GM23338 (cell line): ENCODE results near the gene TMEM176B. TPM values are rescaled to one million over a fixed set of nuclear protein-coding genes. Genes with fewer than 3 reads are reported as not detected.
A peak's percentile ranks its signal among the peaks of the same experiment; 100 is the strongest.

ENCODE experiments used
- ATAC-seq: fragments of 200-7000 bp; cut with Tn5 transposase; 3 replicates; pipeline ENCODE4 v1.9.1; 2020
- DNase-seq: peaks from one replicate; pipeline ENCODE4 v3.0.0-alpha.2; 2015; ENCODE audit warnings: low spot score
- H2AFZ ChIP-seq: fragments of 200-600 bp; sonication (generic); 2 replicates; pipeline ENCODE4 v1.8.0; 2016; ENCODE audit warnings: antibody characterized with exemption, mild to moderate bottlenecking, moderate library complexity
- H3F3A ChIP-seq: fragments of 200-600 bp; sonication (generic); replicated peaks from 2 replicates; pipeline ENCODE4 v1.8.0; 2017; ENCODE audit warnings: antibody characterized with exemption, mixed run types, low read depth
- H3K27ac ChIP-seq: fragments of 200-600 bp; sonication (generic); 2 replicates; pipeline ENCODE4 v1.6.1; 2016; ENCODE audit warnings: low read depth
- H3K27me3 ChIP-seq: fragments of 200-600 bp; sonication (generic); 2 replicates; pipeline ENCODE4 v1.8.0; 2016; ENCODE audit warnings: mild to moderate bottlenecking, mixed run types, moderate library complexity; ENCODE audit not compliant: insufficient read depth
- H3K36me3 ChIP-seq: fragments of 200-600 bp; sonication (generic); 2 replicates; pipeline ENCODE4 v1.8.0; 2016; ENCODE audit warnings: mild to moderate bottlenecking; ENCODE audit not compliant: insufficient read depth
- H3K4me1 ChIP-seq: fragments of 200-600 bp; sonication (generic); 2 replicates; pipeline ENCODE4 v1.8.0; 2016; ENCODE audit warnings: mild to moderate bottlenecking, moderate library complexity; ENCODE audit not compliant: insufficient read depth
- H3K4me2 ChIP-seq: fragments of 200-600 bp; sonication (generic); 2 replicates; pipeline ENCODE4 v1.7.1; 2017; ENCODE audit warnings: mixed run types
- H3K4me3 ChIP-seq: fragments of 200-600 bp; sonication (generic); 2 replicates; pipeline ENCODE4 v1.6.1; 2016; ENCODE audit warnings: mixed run types
- H3K79me2 ChIP-seq: fragments of 200-600 bp; sonication (generic); replicated peaks from 2 replicates; pipeline ENCODE4 v1.8.0; 2017; ENCODE audit warnings: mild to moderate bottlenecking; ENCODE audit not compliant: insufficient read depth
- H3K9me2 ChIP-seq: fragments of 200-600 bp; sonication (generic); 2 replicates; pipeline ENCODE4 v1.8.0; 2017; ENCODE audit not compliant: insufficient read depth
- H4K20me1 ChIP-seq: fragments of 200-600 bp; sonication (generic); replicated peaks from 2 replicates; pipeline ENCODE4 v1.8.0; 2017; ENCODE audit warnings: mild to moderate bottlenecking; ENCODE audit not compliant: insufficient read depth
- H3K27ac Mint-ChIP-seq: 2 replicates; pipeline ENCODE4 v1.8.0; 2020; ENCODE audit warnings: inconsistent platforms, mild to moderate bottlenecking, moderate library complexity, mixed read lengths
- H3K27me3 Mint-ChIP-seq: 3 replicates; pipeline ENCODE4 v1.8.0; 2022; ENCODE audit warnings: low read depth, mild to moderate bottlenecking, moderate library complexity, mixed read lengths, inconsistent platforms; ENCODE audit not compliant: insufficient read depth, poor library complexity
- H3K36me3 Mint-ChIP-seq: 3 replicates; pipeline ENCODE4 v1.8.0; 2021; ENCODE audit warnings: low read depth, mild to moderate bottlenecking, inconsistent platforms, moderate library complexity, mixed read lengths
- H3K4me1 Mint-ChIP-seq: 3 replicates; pipeline ENCODE4 v1.8.0; 2020; ENCODE audit warnings: mild to moderate bottlenecking, inconsistent platforms, mixed read lengths
- H3K4me3 Mint-ChIP-seq: 3 replicates; pipeline ENCODE4 v1.8.0; 2021; ENCODE audit warnings: moderate library complexity, mild to moderate bottlenecking, inconsistent platforms, mixed read lengths
- H3K9me3 Mint-ChIP-seq: 3 replicates; pipeline ENCODE4 v1.8.0; 2020; ENCODE audit warnings: moderate library complexity, mild to moderate bottlenecking, inconsistent platforms, mixed read lengths
- ETS1 ChIP-seq: IDR thresholded peaks from 2 replicates; pipeline ENCODE4 v1.6.1; 2016; ENCODE audit warnings: antibody characterized with exemption
- EZH2 ChIP-seq: fragments of 200-600 bp; sonication (generic); IDR thresholded peaks from one replicate; pipeline ENCODE4 v1.8.0; 2017; ENCODE audit warnings: antibody characterized with exemption, mild to moderate bottlenecking, low read depth; ENCODE audit not compliant: unreplicated experiment
- EZH2phosphoT487 ChIP-seq: fragments of 200-600 bp; sonication (generic); IDR thresholded peaks from one replicate; pipeline ENCODE4 v1.8.1; 2018; ENCODE audit warnings: antibody characterized with exemption; ENCODE audit not compliant: unreplicated experiment
- JUNB ChIP-seq: IDR thresholded peaks from one replicate; pipeline ENCODE4 v1.6.1; 2016; ENCODE audit warnings: antibody characterized with exemption; ENCODE audit not compliant: unreplicated experiment
- NANOG ChIP-seq: IDR thresholded peaks from 2 replicates; pipeline ENCODE4 v1.6.1; 2016; ENCODE audit warnings: antibody characterized with exemption, borderline replicate concordance
- POLR2AphosphoS5 ChIP-seq: IDR thresholded peaks from 2 replicates; pipeline ENCODE4 v1.6.1; 2016; ENCODE audit warnings: antibody characterized with exemption, low read depth
- polyA plus RNA-seq: library from polyadenylated mRNA; unstranded; fragments of >200 nt; fragmentation: Nextera tagmentation; extraction: Ambion mirVana; gene quantifications from 2 replicates; pipeline ENCODE4 v1.2.1, GENCODE V29; 2016
- total RNA-seq: library from RNA; depleted of rRNA; stranded (reverse); fragments of >200 nt; shearing (Covaris generic); gene quantifications from 2 replicates; pipeline ENCODE4 v1.2.3, GENCODE V29; 2014
- TF ChIP-seq, protein P1 (sequence below): fragments of 250-450 bp; sonication (Bioruptor Pico); IDR thresholded peaks from 2 replicates; pipeline ENCODE4 v1.5.0; 2020; ENCODE audit warnings: mild to moderate bottlenecking, moderate library complexity
- TF ChIP-seq, protein P2 (sequence below): IDR thresholded peaks from one replicate; pipeline ENCODE4 v1.6.1; 2018; ENCODE audit warnings: antibody characterized with exemption; ENCODE audit not compliant: unreplicated experiment

The TMEM176B gene
- total and polyA plus RNA-seq, 2 experiments from 2014 or later, result 0.35 to 0.42 TPM

- TF ChIP-seq ETS1 (no peak), EZH2 (peak; percentile 14)
- DNase-seq (no peak), ATAC-seq (no peak)
- Mint-ChIP-seq H3K27ac (no peak overlapping the region), H3K9me3 (no peaks in the 10 kb centered on the region; the same call in none of the 3 replicates), H3K36me3 (no peaks in the 10 kb centered on the region; the same call in 1 of the 3 replicates), H3K27me3 (peaks cover 44% of the 10 kb centered on the region), H3K4me3 (peak overlapping the region; percentile 67), H3K4me1 (peaks cover 19% of the 10 kb centered on the region)
- Histone ChIP-seq H3K36me3 (no peaks in the 10 kb centered on the region), H3K79me2 (no peaks in the 10 kb centered on the region), H3K4me1 (no peaks in the 10 kb centered on the region), H2AFZ (no peak overlapping the region), H3F3A (no peaks in the 10 kb centered on the region), H3K4me3 (peak overlapping the region; percentile 66), H3K27me3 (peaks cover 85% of the 10 kb centered on the region), H3K9me2 (no peaks in the 10 kb centered on the region), H3K27ac (no peak overlapping the region), H3K4me2 (peak overlapping the region; percentile 90), H4K20me1 (peaks cover 3% of the 10 kb centered on the region; the same call in 1 of the 2 replicates)
These were observed 1.0 kb downstream of the TMEM176B start for GRCh38 chr7:150799156-150799555.

- no peaks in the 10 kb centered on the region for H4K20me1 ChIP-seq
- TF ChIP-seq NANOG (no peak), EZH2phosphoT487 (no peak), POLR2AphosphoS5 (no peak), JUNB (no peak)
- TF ChIP-seq, protein P1, sequence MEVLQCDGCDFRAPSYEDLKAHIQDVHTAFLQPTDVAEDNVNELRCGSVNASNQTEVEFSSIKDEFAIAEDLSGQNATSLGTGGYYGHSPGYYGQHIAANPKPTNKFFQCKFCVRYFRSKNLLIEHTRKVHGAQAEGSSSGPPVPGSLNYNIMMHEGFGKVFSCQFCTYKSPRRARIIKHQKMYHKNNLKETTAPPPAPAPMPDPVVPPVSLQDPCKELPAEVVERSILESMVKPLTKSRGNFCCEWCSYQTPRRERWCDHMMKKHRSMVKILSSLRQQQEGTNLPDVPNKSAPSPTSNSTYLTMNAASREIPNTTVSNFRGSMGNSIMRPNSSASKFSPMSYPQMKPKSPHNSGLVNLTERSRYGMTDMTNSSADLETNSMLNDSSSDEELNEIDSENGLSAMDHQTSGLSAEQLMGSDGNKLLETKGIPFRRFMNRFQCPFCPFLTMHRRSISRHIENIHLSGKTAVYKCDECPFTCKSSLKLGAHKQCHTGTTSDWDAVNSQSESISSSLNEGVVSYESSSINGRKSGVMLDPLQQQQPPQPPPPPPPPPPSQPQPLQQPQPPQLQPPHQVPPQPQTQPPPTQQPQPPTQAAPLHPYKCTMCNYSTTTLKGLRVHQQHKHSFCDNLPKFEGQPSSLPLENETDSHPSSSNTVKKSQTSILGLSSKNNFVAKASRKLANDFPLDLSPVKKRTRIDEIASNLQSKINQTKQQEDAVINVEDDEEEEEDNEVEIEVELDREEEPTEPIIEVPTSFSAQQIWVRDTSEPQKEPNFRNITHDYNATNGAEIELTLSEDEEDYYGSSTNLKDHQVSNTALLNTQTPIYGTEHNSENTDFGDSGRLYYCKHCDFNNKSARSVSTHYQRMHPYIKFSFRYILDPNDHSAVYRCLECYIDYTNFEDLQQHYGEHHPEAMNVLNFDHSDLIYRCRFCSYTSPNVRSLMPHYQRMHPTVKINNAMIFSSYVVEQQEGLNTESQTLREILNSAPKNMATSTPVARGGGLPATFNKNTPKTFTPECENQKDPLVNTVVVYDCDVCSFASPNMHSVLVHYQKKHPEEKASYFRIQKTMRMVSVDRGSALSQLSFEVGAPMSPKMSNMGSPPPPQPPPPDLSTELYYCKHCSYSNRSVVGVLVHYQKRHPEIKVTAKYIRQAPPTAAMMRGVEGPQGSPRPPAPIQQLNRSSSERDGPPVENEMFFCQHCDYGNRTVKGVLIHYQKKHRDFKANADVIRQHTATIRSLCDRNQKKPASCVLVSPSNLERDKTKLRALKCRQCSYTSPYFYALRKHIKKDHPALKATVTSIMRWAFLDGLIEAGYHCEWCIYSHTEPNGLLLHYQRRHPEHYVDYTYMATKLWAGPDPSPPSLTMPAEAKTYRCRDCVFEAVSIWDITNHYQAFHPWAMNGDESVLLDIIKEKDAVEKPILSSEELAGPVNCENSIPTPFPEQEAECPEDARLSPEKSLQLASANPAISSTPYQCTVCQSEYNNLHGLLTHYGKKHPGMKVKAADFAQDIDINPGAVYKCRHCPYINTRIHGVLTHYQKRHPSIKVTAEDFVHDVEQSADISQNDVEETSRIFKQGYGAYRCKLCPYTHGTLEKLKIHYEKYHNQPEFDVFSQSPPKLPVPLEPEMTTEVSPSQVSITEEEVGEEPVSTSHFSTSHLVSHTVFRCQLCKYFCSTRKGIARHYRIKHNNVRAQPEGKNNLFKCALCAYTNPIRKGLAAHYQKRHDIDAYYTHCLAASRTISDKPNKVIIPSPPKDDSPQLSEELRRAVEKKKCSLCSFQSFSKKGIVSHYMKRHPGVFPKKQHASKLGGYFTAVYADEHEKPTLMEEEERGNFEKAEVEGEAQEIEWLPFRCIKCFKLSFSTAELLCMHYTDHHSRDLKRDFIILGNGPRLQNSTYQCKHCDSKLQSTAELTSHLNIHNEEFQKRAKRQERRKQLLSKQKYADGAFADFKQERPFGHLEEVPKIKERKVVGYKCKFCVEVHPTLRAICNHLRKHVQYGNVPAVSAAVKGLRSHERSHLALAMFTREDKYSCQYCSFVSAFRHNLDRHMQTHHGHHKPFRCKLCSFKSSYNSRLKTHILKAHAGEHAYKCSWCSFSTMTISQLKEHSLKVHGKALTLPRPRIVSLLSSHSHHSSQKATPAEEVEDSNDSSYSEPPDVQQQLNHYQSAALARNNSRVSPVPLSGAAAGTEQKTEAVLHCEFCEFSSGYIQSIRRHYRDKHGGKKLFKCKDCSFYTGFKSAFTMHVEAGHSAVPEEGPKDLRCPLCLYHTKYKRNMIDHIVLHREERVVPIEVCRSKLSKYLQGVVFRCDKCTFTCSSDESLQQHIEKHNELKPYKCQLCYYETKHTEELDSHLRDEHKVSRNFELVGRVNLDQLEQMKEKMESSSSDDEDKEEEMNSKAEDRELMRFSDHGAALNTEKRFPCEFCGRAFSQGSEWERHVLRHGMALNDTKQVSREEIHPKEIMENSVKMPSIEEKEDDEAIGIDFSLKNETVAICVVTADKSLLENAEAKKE (CRISPR knock-in tag), result no peak
- TF ChIP-seq, protein P2, sequence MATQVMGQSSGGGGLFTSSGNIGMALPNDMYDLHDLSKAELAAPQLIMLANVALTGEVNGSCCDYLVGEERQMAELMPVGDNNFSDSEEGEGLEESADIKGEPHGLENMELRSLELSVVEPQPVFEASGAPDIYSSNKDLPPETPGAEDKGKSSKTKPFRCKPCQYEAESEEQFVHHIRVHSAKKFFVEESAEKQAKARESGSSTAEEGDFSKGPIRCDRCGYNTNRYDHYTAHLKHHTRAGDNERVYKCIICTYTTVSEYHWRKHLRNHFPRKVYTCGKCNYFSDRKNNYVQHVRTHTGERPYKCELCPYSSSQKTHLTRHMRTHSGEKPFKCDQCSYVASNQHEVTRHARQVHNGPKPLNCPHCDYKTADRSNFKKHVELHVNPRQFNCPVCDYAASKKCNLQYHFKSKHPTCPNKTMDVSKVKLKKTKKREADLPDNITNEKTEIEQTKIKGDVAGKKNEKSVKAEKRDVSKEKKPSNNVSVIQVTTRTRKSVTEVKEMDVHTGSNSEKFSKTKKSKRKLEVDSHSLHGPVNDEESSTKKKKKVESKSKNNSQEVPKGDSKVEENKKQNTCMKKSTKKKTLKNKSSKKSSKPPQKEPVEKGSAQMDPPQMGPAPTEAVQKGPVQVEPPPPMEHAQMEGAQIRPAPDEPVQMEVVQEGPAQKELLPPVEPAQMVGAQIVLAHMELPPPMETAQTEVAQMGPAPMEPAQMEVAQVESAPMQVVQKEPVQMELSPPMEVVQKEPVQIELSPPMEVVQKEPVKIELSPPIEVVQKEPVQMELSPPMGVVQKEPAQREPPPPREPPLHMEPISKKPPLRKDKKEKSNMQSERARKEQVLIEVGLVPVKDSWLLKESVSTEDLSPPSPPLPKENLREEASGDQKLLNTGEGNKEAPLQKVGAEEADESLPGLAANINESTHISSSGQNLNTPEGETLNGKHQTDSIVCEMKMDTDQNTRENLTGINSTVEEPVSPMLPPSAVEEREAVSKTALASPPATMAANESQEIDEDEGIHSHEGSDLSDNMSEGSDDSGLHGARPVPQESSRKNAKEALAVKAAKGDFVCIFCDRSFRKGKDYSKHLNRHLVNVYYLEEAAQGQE, result no peak
- H3K27ac ChIP-seq, result no peak overlapping the region
- H3K4me3 Mint-ChIP-seq, result no peak overlapping the region
- ATAC-seq (no peak), DNase-seq (no peak)
- H3K9me3 Mint-ChIP-seq, result no peaks in the 10 kb centered on the region; the same call in 1 of the 3 replicates
- H3K27me3 Mint-ChIP-seq, result peaks cover 42% of the 10 kb centered on the region
- H3K4me3 ChIP-seq, result no peak overlapping the region
- peaks cover 19% of the 10 kb centered on the region for H3K4me1 Mint-ChIP-seq
- H3K4me1 ChIP-seq, result no peaks in the 10 kb centered on the region
- H3K36me3 ChIP-seq, result no peaks in the 10 kb centered on the region
- H3K9me2 ChIP-seq, result no peaks in the 10 kb centered on the region
- no peak overlapping the region for H2AFZ ChIP-seq
- H3K79me2 ChIP-seq, result no peaks in the 10 kb centered on the region
- H3K36me3 Mint-ChIP-seq, result no peaks in the 10 kb centered on the region; the same call in 1 of the 3 replicates
- H3K4me2 ChIP-seq, result no peak overlapping the region
- no peak overlapping the region for H3K27ac Mint-ChIP-seq
- H3F3A ChIP-seq, result no peaks in the 10 kb centered on the region
- peaks cover 70% of the 10 kb centered on the region for H3K27me3 ChIP-seq
These were observed 2.5 kb downstream of the TMEM176B start for GRCh38 chr7:150797661-150798060.
